H1 (cell line): Measurements from ENCODE around the gene OTUD4. TPM values are rescaled to one million over a fixed set of nuclear protein-coding genes. Genes with fewer than 3 reads are reported as not detected.

ENCODE experiments used
- GABPA ChIP-seq: IDR thresholded peaks from 2 replicates; pipeline ENCODE4 v1.6.1; 2011; ENCODE audit warnings: mild to moderate bottlenecking, low read length, moderate library complexity, borderline replicate concordance; ENCODE audit not compliant: insufficient read depth
- JUND ChIP-seq: IDR thresholded peaks from 2 replicates; pipeline ENCODE4 v1.6.1; 2011; ENCODE audit warnings: mild to moderate bottlenecking, improper control_type of control experiment, low read length
- MAX ChIP-seq: IDR thresholded peaks from 2 replicates; pipeline ENCODE4 v1.6.1; 2012; ENCODE audit warnings: inconsistent platforms
- NRF1 ChIP-seq: IDR thresholded peaks from 2 replicates; pipeline ENCODE4 v1.6.1; 2011; ENCODE audit warnings: mild to moderate bottlenecking, low read depth, low read length, improper control_type of control experiment
- PHF8 ChIP-seq: fragments of 200-600 bp; sonication (generic); conservative IDR thresholded peaks from 2 replicates; pipeline ENCODE4 v1.7.1; 2012; ENCODE audit warnings: low read depth, mild to moderate bottlenecking, inconsistent platforms, low read length, moderate library complexity
- POLR2A ChIP-seq, 2 experiments: IDR thresholded peaks; 1 replicate in 1 of 2; 2 replicates in 1 of 2; pipeline ENCODE4 v1.6.1; 2011; ENCODE audit warnings: low read depth in 2 of 2, low read length in 2 of 2, mild to moderate bottlenecking in 2 of 2; ENCODE audit errors: control extremely low read depth in 1 of 2
- POLR2AphosphoS5 ChIP-seq: IDR thresholded peaks from 2 replicates; pipeline ENCODE4 v1.6.1; 2011; ENCODE audit warnings: low read depth, low read length
- RFX5 ChIP-seq: IDR thresholded peaks from 2 replicates; pipeline ENCODE4 v1.6.1; 2011; ENCODE audit warnings: low read depth, low read length, improper control_type of control experiment, borderline replicate concordance
- SP4 ChIP-seq: IDR thresholded peaks from 2 replicates; pipeline ENCODE4 v1.6.1; 2012; ENCODE audit warnings: low read length, inconsistent platforms
- polyA plus RNA-seq, 7 experiments: library from polyadenylated mRNA; depleted of rRNA in 3 of 7; stranded (reverse) in 5 of 7; unstranded in 2 of 7; fragments of >200 nt in 5 of 7; fragments of 200-250 nt in 2 of 7; gene quantifications; 1 replicate in 5 of 7; 2 replicates in 1 of 7; 4 replicates in 1 of 7; pipeline versions ENCODE4 v1.2.1 to v1.2.3, GENCODE V29; 2011 to 2013; ENCODE audit warnings: missing spikeins in 2 of 7, mixed read lengths in 2 of 7
- total RNA-seq: library from RNA; stranded (reverse); fragmentation: NEBNext Ultra II Directional; extraction: Animal tissue kit (Norgen Biotek cat#: 25700); gene quantifications from 2 replicates; pipeline ENCODE4 v1.2.1, GENCODE V29; 2021

Gene OTUD4
- total and polyA plus RNA-seq, 2 of the 8 experiments (the other 6 are each of a cell fraction or from before 2014, with no cell fraction given), result 17.4 to 57.0 TPM

GRCh38 chr4:145155268-145155870 is 25.0 kb downstream of the OTUD4 start (continued):
- TF ChIP-seq NRF1, result no peak
- TF ChIP-seq GABPA, result no peak
- TF ChIP-seq PHF8, result no peak
- no peak for TF ChIP-seq SP4
- TF ChIP-seq POLR2AphosphoS5, result no peak
- TF ChIP-seq RFX5, result no peak
- no peak for TF ChIP-seq JUND
- TF ChIP-seq POLR2A (IDR thresholded peaks at IDR 0.05; ENCODE audit: control extremely low read depth in 1 of 2, low read depth in 2 of 2, low read length in 2 of 2), result no peak
- no peak for TF ChIP-seq MAX
